DND-41 (cell line): ENCODE measurements around the gene TMEM252.

Experiments used
- CTCF ChIP-seq: IDR thresholded peaks from 2 replicates; pipeline ENCODE4 v1.5.1; 2012; ENCODE audit warnings: borderline replicate concordance, low read length, moderate library complexity, mild to moderate bottlenecking; ENCODE audit not compliant: poor library complexity, severe bottlenecking; ENCODE audit errors: extremely low read depth
- EZH2 ChIP-seq: IDR thresholded peaks from 3 replicates; pipeline ENCODE4 v1.6.1; 2012; ENCODE audit warnings: borderline replicate concordance, low read depth, mild to moderate bottlenecking, moderate library complexity, low read length, inconsistent platforms; ENCODE audit not compliant: severe bottlenecking

- TF ChIP-seq CTCF, result no peak
- TF ChIP-seq EZH2, result no peak
These were observed 7.6 kb upstream of the TMEM252 start for GRCh38 chr9:68548241-68548640.
